ENCODE measurements around the gene CARD19.

DNA sequence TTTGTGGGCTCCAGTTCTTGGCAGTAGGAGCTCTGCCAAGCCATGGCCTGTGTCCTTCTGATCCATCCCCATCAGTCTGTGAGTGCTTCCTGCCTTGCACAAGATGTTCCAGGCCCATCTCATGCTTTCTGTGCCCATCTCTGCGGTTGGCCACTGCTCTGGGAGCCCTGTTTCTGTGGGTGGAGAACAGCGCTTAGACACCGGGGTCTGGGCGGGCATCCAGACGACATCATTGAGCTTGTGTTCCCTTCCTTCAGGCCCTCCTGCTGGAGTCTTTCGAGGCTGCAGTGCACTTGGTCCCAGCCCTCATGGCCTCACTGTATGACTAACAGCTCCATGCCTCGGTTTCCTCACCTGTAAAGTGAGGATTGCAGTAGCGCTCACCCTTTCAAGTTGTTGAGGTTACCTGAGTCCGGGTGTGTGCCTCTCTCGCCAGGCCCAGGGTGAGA, 14.9 kb upstream of the CARD19 start:
- no peak for TF ChIP-seq EZH2 (IDR thresholded peaks at IDR 0.05; ENCODE audit: low read depth, low read length, severe bottlenecking)
- TF ChIP-seq, protein P1, sequence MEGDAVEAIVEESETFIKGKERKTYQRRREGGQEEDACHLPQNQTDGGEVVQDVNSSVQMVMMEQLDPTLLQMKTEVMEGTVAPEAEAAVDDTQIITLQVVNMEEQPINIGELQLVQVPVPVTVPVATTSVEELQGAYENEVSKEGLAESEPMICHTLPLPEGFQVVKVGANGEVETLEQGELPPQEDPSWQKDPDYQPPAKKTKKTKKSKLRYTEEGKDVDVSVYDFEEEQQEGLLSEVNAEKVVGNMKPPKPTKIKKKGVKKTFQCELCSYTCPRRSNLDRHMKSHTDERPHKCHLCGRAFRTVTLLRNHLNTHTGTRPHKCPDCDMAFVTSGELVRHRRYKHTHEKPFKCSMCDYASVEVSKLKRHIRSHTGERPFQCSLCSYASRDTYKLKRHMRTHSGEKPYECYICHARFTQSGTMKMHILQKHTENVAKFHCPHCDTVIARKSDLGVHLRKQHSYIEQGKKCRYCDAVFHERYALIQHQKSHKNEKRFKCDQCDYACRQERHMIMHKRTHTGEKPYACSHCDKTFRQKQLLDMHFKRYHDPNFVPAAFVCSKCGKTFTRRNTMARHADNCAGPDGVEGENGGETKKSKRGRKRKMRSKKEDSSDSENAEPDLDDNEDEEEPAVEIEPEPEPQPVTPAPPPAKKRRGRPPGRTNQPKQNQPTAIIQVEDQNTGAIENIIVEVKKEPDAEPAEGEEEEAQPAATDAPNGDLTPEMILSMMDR (IDR thresholded peaks at IDR 0.05; ENCODE audit: control extremely low read depth in 1 of 3, insufficient read depth in 1 of 3, low read depth in 1 of 3, low read length in 3 of 3), result no peak
- TF ChIP-seq, protein P2, sequence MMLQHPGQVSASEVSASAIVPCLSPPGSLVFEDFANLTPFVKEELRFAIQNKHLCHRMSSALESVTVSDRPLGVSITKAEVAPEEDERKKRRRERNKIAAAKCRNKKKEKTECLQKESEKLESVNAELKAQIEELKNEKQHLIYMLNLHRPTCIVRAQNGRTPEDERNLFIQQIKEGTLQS (IDR thresholded peaks at IDR 0.05; ENCODE audit: insufficient read depth, low read depth, low read length), result no peak
- TF ChIP-seq, protein P3, sequence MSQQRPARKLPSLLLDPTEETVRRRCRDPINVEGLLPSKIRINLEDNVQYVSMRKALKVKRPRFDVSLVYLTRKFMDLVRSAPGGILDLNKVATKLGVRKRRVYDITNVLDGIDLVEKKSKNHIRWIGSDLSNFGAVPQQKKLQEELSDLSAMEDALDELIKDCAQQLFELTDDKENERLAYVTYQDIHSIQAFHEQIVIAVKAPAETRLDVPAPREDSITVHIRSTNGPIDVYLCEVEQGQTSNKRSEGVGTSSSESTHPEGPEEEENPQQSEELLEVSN (IDR thresholded peaks at IDR 0.05), result no peak
- no peak for TF ChIP-seq EP300 (IDR thresholded peaks at IDR 0.05; ENCODE audit: borderline replicate concordance in 1 of 2, low read depth in 2 of 2, low read length in 2 of 2)

Data from H1 (cell line).